ENCODE results near the gene PARD6B. TPM values are rescaled to one million over a fixed set of nuclear protein-coding genes. Genes with fewer than 3 reads are reported as not detected.

The PARD6B gene
- total and polyA plus RNA-seq, 11 donors, result 1.3 to 12.2 (median 4.2) TPM

DNA sequence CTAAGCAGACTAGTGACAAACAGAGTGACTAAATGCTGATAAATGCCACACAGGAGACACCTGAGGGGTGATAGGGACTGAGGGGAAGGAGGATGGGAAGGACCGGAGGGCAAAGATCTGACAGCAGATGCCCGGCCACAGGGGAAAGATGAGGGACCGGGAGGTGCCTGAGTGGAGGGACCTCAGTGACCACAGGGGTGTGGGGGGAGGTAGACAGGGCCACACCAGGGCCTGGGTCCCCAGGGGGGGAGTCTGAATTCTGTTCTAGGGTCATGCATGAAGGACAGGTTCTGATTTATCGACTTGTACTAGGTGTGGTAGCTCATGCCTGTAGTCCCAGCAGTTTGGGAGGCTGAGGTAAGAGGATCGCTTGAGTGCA lies 70.4 kb downstream of the PARD6B start:
- peaks cover 0 to 6% (median 0%) of the 10 kb centered on the region in 12 donors for H3K4me1 ChIP-seq
- intact Hi-C loops (cut with DNase I), result loop anchor here in 1 of 10 donors (10.0 kb wide), 1 partner anchor 513 kb away; no protein-coding TSS in a partner anchor
- TF ChIP-seq POLR2A (IDR thresholded peaks at IDR 0.05), result no peak
- TF ChIP-seq, protein P1, sequence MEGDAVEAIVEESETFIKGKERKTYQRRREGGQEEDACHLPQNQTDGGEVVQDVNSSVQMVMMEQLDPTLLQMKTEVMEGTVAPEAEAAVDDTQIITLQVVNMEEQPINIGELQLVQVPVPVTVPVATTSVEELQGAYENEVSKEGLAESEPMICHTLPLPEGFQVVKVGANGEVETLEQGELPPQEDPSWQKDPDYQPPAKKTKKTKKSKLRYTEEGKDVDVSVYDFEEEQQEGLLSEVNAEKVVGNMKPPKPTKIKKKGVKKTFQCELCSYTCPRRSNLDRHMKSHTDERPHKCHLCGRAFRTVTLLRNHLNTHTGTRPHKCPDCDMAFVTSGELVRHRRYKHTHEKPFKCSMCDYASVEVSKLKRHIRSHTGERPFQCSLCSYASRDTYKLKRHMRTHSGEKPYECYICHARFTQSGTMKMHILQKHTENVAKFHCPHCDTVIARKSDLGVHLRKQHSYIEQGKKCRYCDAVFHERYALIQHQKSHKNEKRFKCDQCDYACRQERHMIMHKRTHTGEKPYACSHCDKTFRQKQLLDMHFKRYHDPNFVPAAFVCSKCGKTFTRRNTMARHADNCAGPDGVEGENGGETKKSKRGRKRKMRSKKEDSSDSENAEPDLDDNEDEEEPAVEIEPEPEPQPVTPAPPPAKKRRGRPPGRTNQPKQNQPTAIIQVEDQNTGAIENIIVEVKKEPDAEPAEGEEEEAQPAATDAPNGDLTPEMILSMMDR (IDR thresholded peaks at IDR 0.05), result no peak
- no peaks in the 10 kb centered on the region for H3K27me3 ChIP-seq
- no peak overlapping the region for H3K27ac ChIP-seq
- ATAC-seq (no peak), DNase-seq (no peak)
- H3K4me3 ChIP-seq, result no peak overlapping the region
- WGBS, 4 donors, result 85 to 93% (median 89%) methylated on average over 5 of the region's 5 CpGs
- H3K36me3 ChIP-seq, result no peaks in the 10 kb centered on the region
- H3K9me3 ChIP-seq, result no peaks in the 10 kb centered on the region

DNA sequence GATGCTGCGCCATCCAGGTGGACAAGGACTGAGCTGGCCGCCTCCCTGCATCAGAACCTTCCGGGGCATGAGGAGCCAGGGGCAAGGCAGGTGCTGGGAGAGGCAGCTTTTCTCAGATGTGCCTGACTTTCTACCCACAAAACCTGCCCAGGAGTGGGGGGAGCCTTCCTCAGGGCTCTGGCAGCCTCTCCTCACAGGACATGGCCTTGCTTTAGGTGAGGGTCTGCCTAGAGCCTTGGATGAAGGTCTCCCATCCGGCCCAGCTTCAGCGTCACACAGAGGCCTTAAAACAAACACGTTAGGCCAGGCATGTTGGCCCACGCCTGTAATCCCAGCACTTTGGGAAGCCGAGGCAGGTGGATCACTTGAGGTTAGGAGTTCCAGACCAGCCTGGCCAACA lies 70.9 kb downstream of the PARD6B start:
- intact Hi-C loops (cut with DNase I), result loop anchor here in 1 of 10 donors (10.0 kb wide), 1 partner anchor 513 kb away; no protein-coding TSS in a partner anchor
- peaks cover 0 to 6% (median 0%) of the 10 kb centered on the region in 12 donors for H3K4me1 ChIP-seq
- no peaks in the 10 kb centered on the region for H3K36me3 ChIP-seq
- WGBS, 4 donors, result 83 to 91% (median 90%) methylated on average over 8 of the region's 8 CpGs
- TF ChIP-seq POLR2A (IDR thresholded peaks at IDR 0.05), result no peak
- TF ChIP-seq, protein P1 (IDR thresholded peaks at IDR 0.05), result no peak
- H3K27me3 ChIP-seq, result no peaks in the 10 kb centered on the region
- ATAC-seq, result no peak
- no peak for DNase-seq
- no peak overlapping the region for H3K4me3 ChIP-seq
- H3K9me3 ChIP-seq, result no peaks in the 10 kb centered on the region
- no peak overlapping the region for H3K27ac ChIP-seq

GRCh38 chr20:50804437-50805348 lies 73.3 kb downstream of the PARD6B start:
- 60 to 68% (median 65%) methylated on average over 11 of the region's 11 CpGs for WGBS, 4 donors
- ATAC-seq (no peak), DNase-seq (no peak)
- no peaks in the 10 kb centered on the region for H3K36me3 ChIP-seq
- H3K9me3 ChIP-seq, result no peaks in the 10 kb centered on the region
- H3K4me3 ChIP-seq, result no peak overlapping the region
- intact Hi-C loops (cut with DNase I), result loop anchor here in 1 of 10 donors (10.0 kb wide), 1 partner anchor 510 kb away; no protein-coding TSS in a partner anchor
- H3K27me3 ChIP-seq, result no peaks in the 10 kb centered on the region
- TF ChIP-seq POLR2A (IDR thresholded peaks at IDR 0.05), result no peak
- TF ChIP-seq, protein P1 (IDR thresholded peaks at IDR 0.05), result no peak
- peaks cover 0 to 6% (median 0%) of the 10 kb centered on the region in 12 donors for H3K4me1 ChIP-seq
- H3K27ac ChIP-seq, result peak overlapping the region in 1 of 12 donors; percentile 15

DNA sequence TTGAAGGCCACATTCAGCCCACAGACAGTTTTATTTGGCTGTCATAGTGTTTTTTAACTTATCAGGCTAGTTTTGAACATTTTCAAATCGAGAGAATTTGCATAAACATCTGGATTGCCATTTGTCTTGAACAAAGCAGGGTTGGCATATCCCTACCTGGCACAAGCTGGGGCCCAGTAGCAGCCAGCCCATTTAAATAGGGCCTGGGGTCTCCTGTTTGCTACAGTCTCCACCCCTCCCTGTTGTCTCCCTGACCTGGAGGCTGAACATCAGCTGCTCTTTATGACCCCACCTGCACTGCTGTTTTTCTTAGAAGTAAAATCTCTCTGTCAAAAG lies 73.9 kb downstream of the PARD6B start:
- H3K9me3 ChIP-seq, result no peaks in the 10 kb centered on the region
- H3K4me1 ChIP-seq, result peaks cover 0 to 6% (median 0%) of the 10 kb centered on the region in 12 donors
- no peaks in the 10 kb centered on the region for H3K36me3 ChIP-seq
- no peak for ATAC-seq
- no peak for DNase-seq
- 70 to 83% (median 76%) methylated on average over 1 of the region's 1 CpG for WGBS, 4 donors
- no peak overlapping the region for H3K27ac ChIP-seq
- H3K27me3 ChIP-seq, result no peaks in the 10 kb centered on the region
- no peak for TF ChIP-seq POLR2A (IDR thresholded peaks at IDR 0.05)
- TF ChIP-seq, protein P1 (IDR thresholded peaks at IDR 0.05), result no peak
- no peak overlapping the region for H3K4me3 ChIP-seq
- intact Hi-C loops (cut with DNase I), result loop anchor here in 1 of 10 donors (10.0 kb wide), 1 partner anchor 509 kb away; no protein-coding TSS in a partner anchor

All from heart left ventricle (tissue), 16 donors.